ENCODE measurements around the gene SLC26A5. TPM values are rescaled to one million over a fixed set of nuclear protein-coding genes. Genes with fewer than 3 reads are reported as not detected.

SLC26A5 gene
- total RNA-seq, 4 donors from 2014 or later = 0.42 to 5.3 (median 0.90) TPM

DNA sequence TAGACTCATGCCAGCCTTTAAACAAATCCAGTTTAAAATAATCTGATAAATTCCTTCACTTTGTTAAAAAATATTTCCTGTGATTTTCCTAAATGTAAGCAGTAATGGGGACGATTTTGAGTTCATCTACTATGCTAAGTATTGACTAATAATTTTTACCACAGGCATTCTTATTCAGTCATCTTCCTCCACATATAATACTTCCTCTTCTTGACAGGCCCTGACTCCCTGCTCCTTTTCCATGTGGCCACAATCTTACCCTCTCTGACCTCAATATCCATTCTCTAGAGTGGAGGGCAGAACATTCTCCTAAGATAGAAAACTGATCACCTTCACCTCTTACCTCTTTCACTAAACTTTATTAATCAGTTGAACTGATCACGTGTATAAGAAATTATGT is 109.2 kb downstream of the SLC26A5 start:
- Histone ChIP-seq H3K4me3 (no peak overlapping the region), H3K4me1 (no peaks in the 10 kb centered on the region), H3K36me3 (peaks cover 72% of the 10 kb centered on the region), H3K9me3 (no peaks in the 10 kb centered on the region), H3K27ac (no peak overlapping the region), H3K27me3 (no peaks in the 10 kb centered on the region)
- TF ChIP-seq CTCF (IDR thresholded peaks at IDR 0.05) (no peak), POLR2AphosphoS5 (IDR thresholded peaks at IDR 0.05) (no peak), POLR2A (IDR thresholded peaks at IDR 0.05) (no peak), EP300 (IDR thresholded peaks at IDR 0.05) (no peak)
- 94% methylated on average over 2 of the region's 2 CpGs for WGBS
- no peak for DNase-seq (ENCODE audit: low spot score in 2 of 2)

- Histone ChIP-seq H3K27ac (no peak overlapping the region), H3K36me3 (peaks cover 62% of the 10 kb centered on the region), H3K4me1 (no peaks in the 10 kb centered on the region), H3K27me3 (no peaks in the 10 kb centered on the region), H3K9me3 (no peaks in the 10 kb centered on the region), H3K4me3 (no peak overlapping the region)
- no peak for TF ChIP-seq POLR2A (IDR thresholded peaks at IDR 0.05)
- no peak for TF ChIP-seq POLR2AphosphoS5 (IDR thresholded peaks at IDR 0.05)
- TF ChIP-seq CTCF (IDR thresholded peaks at IDR 0.05) = no peak
- no peak for TF ChIP-seq EP300 (IDR thresholded peaks at IDR 0.05)
- no peak for DNase-seq (ENCODE audit: low spot score in 2 of 2)
- 90% methylated on average over 8 of the region's 8 CpGs for WGBS
Observed at GRCh38 chr7:103325744-103326143, 120.3 kb downstream of the SLC26A5 start.

Other genes with a start within 250 kb of the SLC26A5 start
- 10 to 100 TPM; 38.9 to 61.3 (median 45.4) TPM for gene PMPCB, start 148.8 kb downstream of the SLC26A5 start, total RNA-seq
- gene DNAJC2, start 101.4 kb downstream of the SLC26A5 start, total RNA-seq = 10 to 100 TPM; 10.2 to 45.0 (median 17.8) TPM
- gene PSMC2, start 98.6 kb downstream of the SLC26A5 start, total RNA-seq = 100 to 1,000 TPM in 1 of 4 donors, 10 to 100 TPM in 3; 61.5 to 115 (median 94.0) TPM